IMR-90 (cell line): ENCODE data around the gene ATP12A.

Experiments used
- CTCF ChIP-seq: conservative IDR thresholded peaks from 2 replicates; pipeline ENCODE4 v1.5.1; 2012; ENCODE audit warnings: mild to moderate bottlenecking, low read depth, low read length, improper control_type of control experiment
- FOS ChIP-seq: fragments of 150-350 bp; IDR thresholded peaks from 2 replicates; pipeline ENCODE4 v1.6.1; 2016; ENCODE audit warnings: low read depth, low read length
- MAZ ChIP-seq: IDR thresholded peaks from 2 replicates; pipeline ENCODE4 v1.6.1; 2012; ENCODE audit warnings: low read depth, mild to moderate bottlenecking, low read length, improper control_type of control experiment, moderate library complexity, borderline replicate concordance
- POLR2A ChIP-seq: IDR thresholded peaks from 2 replicates; pipeline ENCODE4 v1.6.1; 2012; ENCODE audit warnings: mild to moderate bottlenecking, low read depth, low read length
- RAD21 ChIP-seq: IDR thresholded peaks from 2 replicates; pipeline ENCODE4 v1.6.1; 2012; ENCODE audit warnings: low read length, improper control_type of control experiment

DNA sequence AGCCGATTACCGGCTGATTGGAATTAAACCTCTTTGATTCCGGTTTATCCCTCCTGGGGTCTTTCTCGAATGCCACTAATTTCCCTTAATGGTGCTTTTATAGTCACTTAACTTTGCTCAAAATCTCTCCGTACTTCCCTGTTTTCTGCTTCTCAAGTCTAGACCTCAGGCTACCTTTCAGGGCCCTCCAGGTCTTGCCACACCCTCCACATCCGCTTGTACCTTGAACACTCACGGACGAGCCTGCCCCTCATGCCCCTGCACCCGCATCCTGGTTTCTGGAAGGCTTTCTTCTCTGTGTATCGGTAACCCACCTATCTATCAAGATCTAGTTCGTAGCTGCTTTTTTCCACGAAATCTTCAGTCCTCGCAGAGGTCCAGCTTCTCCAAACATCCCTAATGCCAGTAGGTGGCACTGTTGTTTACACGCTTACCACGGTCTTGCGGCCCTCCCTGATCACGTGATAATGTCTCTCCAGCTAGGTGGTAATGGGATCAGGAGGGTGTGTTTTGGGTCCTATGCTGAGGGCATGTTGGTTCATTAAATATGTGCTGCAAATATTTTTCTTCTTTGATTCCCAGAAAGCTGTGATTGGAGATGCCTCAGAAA lies 13.8 kb downstream of the ATP12A start:
- TF ChIP-seq CTCF (peak; percentile 49), POLR2A (no peak), RAD21 (peak; percentile 53), FOS (no peak), MAZ (no peak)
